Measurements from ENCODE around the gene MAPK10.
"Not testable (repeated sequence)": the region's sequence is repeated elsewhere in the genome, so short reads cannot be mapped to it uniquely, and the experiment has no call there.

Gene MAPK10

GRCh38 chr4:85968945-85969819 lies 390.7 kb downstream of the MAPK10 start:
- DNase-seq (ENCODE audit: low spot score), result peak; percentile 36

GRCh38 chr4:85967872-85968271 lies 392.0 kb downstream of the MAPK10 start:
- DNase-seq (ENCODE audit: low spot score), result no peak

- DNase-seq (ENCODE audit: low spot score), result no peak
Observed at GRCh38 chr4:85966373-85966772, 393.5 kb downstream of the MAPK10 start.

GRCh38 chr4:85965529-85965928 lies 394.3 kb downstream of the MAPK10 start:
- no peak for DNase-seq (ENCODE audit: low spot score)

- DNase-seq (ENCODE audit: low spot score), result not testable (repeated sequence)
Observed at GRCh38 chr4:85965017-85965416, 394.8 kb downstream of the MAPK10 start.

GRCh38 chr4:85964298-85964697 lies 395.6 kb downstream of the MAPK10 start:
- no peak for DNase-seq (ENCODE audit: low spot score)

- DNase-seq (ENCODE audit: low spot score), result no peak
Observed at GRCh38 chr4:85963231-85963630, 396.6 kb downstream of the MAPK10 start.

- no peak for DNase-seq (ENCODE audit: low spot score)
Observed at GRCh38 chr4:85961887-85962286, 398.0 kb downstream of the MAPK10 start.

- DNase-seq (ENCODE audit: low spot score), result no peak
Observed at GRCh38 chr4:85956293-85956945, 403.4 kb downstream of the MAPK10 start.

GRCh38 chr4:85955620-85956292 lies 404.1 kb downstream of the MAPK10 start:
- DNase-seq (ENCODE audit: low spot score), result no peak

- DNase-seq (ENCODE audit: low spot score), result no peak
Observed at GRCh38 chr4:85953651-85954018, 406.2 kb downstream of the MAPK10 start.

GRCh38 chr4:85952972-85953650 lies 406.7 kb downstream of the MAPK10 start:
- DNase-seq (ENCODE audit: low spot score), result no peak

- DNase-seq (ENCODE audit: low spot score), result no peak
Observed at GRCh38 chr4:85952528-85952927, 407.3 kb downstream of the MAPK10 start.

GRCh38 chr4:85951099-85951498 lies 408.8 kb downstream of the MAPK10 start:
- no peak for DNase-seq (ENCODE audit: low spot score)

GRCh38 chr4:85946821-85947220 lies 413.0 kb downstream of the MAPK10 start:
- DNase-seq (ENCODE audit: low spot score), result no peak

- DNase-seq (ENCODE audit: low spot score), result no peak
Observed at GRCh38 chr4:85942107-85942506, 417.7 kb downstream of the MAPK10 start.

- no peak for DNase-seq (ENCODE audit: low spot score)
Observed at GRCh38 chr4:85940151-85940550, 419.7 kb downstream of the MAPK10 start.

Data from putamen (tissue), 1 donor.